NB4 (cell line): ENCODE data around the gene OR13J1.

Experiments
- DNase-seq: peaks from one replicate; pipeline ENCODE4 v3.0.0; 2010; ENCODE audit warnings: low read depth
- H3K4me3 ChIP-seq: one replicate; pipeline ENCODE4 v1.5.1; 2011; ENCODE audit warnings: mild to moderate bottlenecking, low read depth, low read length, moderate library complexity
- MYC ChIP-seq: IDR thresholded peaks from 2 replicates; pipeline ENCODE4 v1.6.1; 2011; ENCODE audit warnings: low read depth, low read length
- POLR2A ChIP-seq: IDR thresholded peaks from 2 replicates; pipeline ENCODE4 v1.6.1; 2011; ENCODE audit warnings: mild to moderate bottlenecking; ENCODE audit not compliant: insufficient read length; ENCODE audit errors: extremely low read depth
- TF ChIP-seq, protein P1 (sequence below): IDR thresholded peaks from one replicate; pipeline ENCODE4 v1.5.1; 2012; ENCODE audit warnings: low read depth, low read length
- TF ChIP-seq, protein P2 (sequence below): IDR thresholded peaks from 2 replicates; pipeline ENCODE4 v1.6.1; 2011; ENCODE audit warnings: low read depth, low read length

The OR13J1 gene

GRCh38 chr9:35856882-35857281, 13.3 kb downstream of the OR13J1 start:
- no peak overlapping the region for H3K4me3 ChIP-seq
- TF ChIP-seq, protein P1, sequence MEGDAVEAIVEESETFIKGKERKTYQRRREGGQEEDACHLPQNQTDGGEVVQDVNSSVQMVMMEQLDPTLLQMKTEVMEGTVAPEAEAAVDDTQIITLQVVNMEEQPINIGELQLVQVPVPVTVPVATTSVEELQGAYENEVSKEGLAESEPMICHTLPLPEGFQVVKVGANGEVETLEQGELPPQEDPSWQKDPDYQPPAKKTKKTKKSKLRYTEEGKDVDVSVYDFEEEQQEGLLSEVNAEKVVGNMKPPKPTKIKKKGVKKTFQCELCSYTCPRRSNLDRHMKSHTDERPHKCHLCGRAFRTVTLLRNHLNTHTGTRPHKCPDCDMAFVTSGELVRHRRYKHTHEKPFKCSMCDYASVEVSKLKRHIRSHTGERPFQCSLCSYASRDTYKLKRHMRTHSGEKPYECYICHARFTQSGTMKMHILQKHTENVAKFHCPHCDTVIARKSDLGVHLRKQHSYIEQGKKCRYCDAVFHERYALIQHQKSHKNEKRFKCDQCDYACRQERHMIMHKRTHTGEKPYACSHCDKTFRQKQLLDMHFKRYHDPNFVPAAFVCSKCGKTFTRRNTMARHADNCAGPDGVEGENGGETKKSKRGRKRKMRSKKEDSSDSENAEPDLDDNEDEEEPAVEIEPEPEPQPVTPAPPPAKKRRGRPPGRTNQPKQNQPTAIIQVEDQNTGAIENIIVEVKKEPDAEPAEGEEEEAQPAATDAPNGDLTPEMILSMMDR, result no peak
- no peak for TF ChIP-seq MYC
- no peak for TF ChIP-seq POLR2A
- TF ChIP-seq, protein P2, sequence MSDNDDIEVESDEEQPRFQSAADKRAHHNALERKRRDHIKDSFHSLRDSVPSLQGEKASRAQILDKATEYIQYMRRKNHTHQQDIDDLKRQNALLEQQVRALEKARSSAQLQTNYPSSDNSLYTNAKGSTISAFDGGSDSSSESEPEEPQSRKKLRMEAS, result no peak
- DNase-seq, result no peak

GRCh38 chr9:35856206-35856605, 14.0 kb downstream of the OR13J1 start:
- TF ChIP-seq, protein P1, result no peak
- TF ChIP-seq POLR2A (no peak), MYC (no peak)
- TF ChIP-seq, protein P2, result no peak
- H3K4me3 ChIP-seq, result no peak overlapping the region
- DNase-seq, result no peak

DNA sequence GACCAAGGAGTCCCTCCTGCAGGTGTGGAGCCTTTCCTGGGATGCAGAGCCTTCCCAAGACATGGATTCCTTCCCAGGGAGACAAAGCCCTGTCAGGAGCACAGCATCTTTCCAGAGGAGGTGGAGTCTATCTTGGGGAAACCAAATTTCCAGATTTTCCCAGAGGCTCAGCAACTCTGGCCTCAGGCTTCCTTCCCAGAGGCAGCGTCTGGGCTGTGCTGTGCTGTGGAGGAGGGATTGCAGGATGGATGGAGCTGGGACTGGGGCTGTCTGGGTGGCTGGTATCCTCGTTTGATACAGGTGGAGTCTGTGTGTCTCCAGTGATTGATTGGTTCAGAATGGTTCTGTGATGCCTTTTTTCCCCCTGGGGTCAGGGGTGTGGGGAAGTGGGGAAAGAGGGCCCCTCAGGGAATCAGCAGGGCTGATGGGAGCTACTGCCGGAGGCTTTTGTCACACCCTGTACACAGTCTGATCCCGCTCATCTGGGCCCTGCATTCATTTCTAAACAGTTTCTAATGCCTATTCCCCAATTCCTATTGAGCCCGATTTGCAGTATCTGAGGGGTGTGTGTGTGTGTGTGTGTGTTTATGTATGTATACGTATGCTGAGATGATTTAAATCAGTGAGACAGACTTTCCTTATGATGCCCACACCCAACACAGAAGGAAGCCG, 16.0 kb downstream of the OR13J1 start:
- TF ChIP-seq, protein P1, result no peak
- TF ChIP-seq, protein P2, result no peak
- TF ChIP-seq POLR2A (no peak), MYC (no peak)
- no peak overlapping the region for H3K4me3 ChIP-seq
- no peak for DNase-seq

DNA sequence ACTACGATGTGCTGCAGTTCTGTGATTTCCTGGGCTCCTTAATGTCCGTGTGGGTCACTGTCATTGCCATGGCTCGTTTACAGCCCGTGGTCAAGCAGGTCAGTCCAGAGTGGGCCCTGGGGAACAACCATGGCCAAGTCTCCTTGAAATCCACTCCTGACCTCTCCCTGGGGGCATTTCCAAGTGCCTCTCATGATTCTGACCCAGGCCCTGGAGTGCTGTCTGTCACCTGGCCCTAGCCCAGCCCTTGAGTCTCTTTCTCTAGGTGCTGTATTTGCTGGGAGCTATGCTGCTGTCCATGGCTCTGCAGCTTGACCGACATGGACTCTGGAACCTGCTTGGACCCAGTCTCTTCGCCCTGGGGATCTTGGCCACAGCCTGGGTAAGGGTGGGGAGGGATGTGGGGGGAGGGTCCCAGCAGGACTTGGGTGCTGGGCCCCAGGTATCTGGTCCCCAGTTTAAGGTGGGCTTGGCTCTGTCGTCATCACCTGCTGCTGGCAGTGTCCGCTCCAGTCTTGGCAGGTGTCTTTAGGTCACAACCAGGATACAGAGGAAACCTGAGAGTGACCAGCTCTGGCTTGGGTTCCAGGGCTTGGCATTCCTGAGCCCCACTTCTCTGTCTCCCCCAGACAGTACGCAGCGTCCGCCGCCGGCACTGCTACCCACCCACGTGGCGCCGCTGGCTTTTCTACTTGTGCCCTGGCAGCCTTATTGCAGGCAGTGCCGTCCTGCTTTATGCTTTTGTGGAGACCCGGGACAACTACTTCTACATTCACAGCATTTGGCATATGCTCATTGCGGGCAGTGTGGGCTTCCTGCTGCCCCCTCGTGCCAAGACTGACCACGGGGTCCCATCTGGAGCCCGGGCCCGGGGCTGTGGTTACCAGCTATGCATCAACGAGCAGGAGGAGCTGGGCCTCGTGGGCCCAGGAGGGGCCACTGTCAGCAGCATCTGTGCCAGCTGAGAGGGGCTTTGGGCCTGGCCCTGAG, 17.0 kb downstream of the OR13J1 start:
- H3K4me3 ChIP-seq, result no peak overlapping the region
- no peak for DNase-seq
- TF ChIP-seq MYC, result no peak
- TF ChIP-seq, protein P1, result no peak
- no peak for TF ChIP-seq POLR2A

- H3K4me3 ChIP-seq, result no peak overlapping the region
- TF ChIP-seq, protein P2, result no peak
- no peak for TF ChIP-seq POLR2A
- TF ChIP-seq, protein P1, result no peak
- TF ChIP-seq MYC, result no peak
- no peak for DNase-seq
Measured at GRCh38 chr9:35852267-35852815, 17.9 kb downstream of the OR13J1 start.
